ENCODE results near the gene PPP1R2C. TPM values are rescaled to one million over a fixed set of nuclear protein-coding genes. Genes with fewer than 3 reads are reported as not detected.

The PPP1R2C gene
- total RNA-seq, 1 experiment from 2014 or later, result not detected

- H3K27me3 ChIP-seq (replicated peaks; ENCODE audit: insufficient read depth, low read depth, low read length, poor library complexity), result no peaks in the 10 kb centered on the region
- no peak for DNase-seq (ENCODE audit: low spot score)
- POLR2A ChIA-PET (ENCODE audit: low non-redundant PET), result no interaction called here
- CTCF ChIA-PET, result no interaction called here
- no TSS peak for BruUV-seq (replicated peaks)
- no peaks in the 10 kb centered on the region for H3K4me1 ChIP-seq (ENCODE audit: insufficient read depth, low read length, poor library complexity, severe bottlenecking)
- no peak overlapping the region for H3K27ac ChIP-seq (ENCODE audit: low read depth, low read length, poor library complexity, severe bottlenecking)
- H3K9me3 ChIP-seq (ENCODE audit: low read depth, low read length, poor library complexity, severe bottlenecking), result no peaks in the 10 kb centered on the region
- H3K36me3 ChIP-seq (ENCODE audit: insufficient read depth, low read length, poor library complexity, severe bottlenecking), result no peaks in the 10 kb centered on the region
- TF ChIP-seq, protein P1, sequence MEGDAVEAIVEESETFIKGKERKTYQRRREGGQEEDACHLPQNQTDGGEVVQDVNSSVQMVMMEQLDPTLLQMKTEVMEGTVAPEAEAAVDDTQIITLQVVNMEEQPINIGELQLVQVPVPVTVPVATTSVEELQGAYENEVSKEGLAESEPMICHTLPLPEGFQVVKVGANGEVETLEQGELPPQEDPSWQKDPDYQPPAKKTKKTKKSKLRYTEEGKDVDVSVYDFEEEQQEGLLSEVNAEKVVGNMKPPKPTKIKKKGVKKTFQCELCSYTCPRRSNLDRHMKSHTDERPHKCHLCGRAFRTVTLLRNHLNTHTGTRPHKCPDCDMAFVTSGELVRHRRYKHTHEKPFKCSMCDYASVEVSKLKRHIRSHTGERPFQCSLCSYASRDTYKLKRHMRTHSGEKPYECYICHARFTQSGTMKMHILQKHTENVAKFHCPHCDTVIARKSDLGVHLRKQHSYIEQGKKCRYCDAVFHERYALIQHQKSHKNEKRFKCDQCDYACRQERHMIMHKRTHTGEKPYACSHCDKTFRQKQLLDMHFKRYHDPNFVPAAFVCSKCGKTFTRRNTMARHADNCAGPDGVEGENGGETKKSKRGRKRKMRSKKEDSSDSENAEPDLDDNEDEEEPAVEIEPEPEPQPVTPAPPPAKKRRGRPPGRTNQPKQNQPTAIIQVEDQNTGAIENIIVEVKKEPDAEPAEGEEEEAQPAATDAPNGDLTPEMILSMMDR (conservative IDR thresholded peaks at IDR 0.05; ENCODE audit: low read depth, low read length), result no peak
- no peak for TF ChIP-seq EZH2 (IDR thresholded peaks at IDR 0.05; ENCODE audit: borderline replicate concordance, low read depth, low read length, poor library complexity, severe bottlenecking)
- no peak overlapping the region for H3K4me3 ChIP-seq (ENCODE audit: low read depth, low read length, poor library complexity, severe bottlenecking)
- intact Hi-C loops (cut with micrococcal nuclease; ENCODE audit: unreplicated experiment), result no loop called here
Measured at GRCh38 chrX:42776195-42776594, 1.8 kb downstream of the PPP1R2C start.

DNA sequence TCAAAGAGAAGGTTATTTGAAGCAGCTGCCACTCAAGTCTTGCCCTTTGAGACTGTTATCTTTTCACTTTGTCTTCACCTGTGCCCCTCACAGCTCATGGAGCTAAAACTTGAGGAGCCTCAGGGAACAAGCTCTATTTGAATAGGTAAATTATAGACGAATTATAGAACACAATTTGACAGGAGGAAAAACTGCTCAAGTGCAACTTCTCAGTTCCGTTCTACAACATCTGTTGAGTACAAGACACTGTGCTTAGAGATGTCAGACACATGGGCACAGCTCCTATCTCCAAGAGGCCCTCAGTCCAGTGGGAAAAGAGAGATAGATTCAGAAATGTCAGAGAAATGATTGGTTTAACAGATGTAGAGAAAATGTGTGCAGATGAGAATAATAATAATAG lies 5.1 kb downstream of the PPP1R2C start:
- no peak for DNase-seq (ENCODE audit: low spot score)

DNA sequence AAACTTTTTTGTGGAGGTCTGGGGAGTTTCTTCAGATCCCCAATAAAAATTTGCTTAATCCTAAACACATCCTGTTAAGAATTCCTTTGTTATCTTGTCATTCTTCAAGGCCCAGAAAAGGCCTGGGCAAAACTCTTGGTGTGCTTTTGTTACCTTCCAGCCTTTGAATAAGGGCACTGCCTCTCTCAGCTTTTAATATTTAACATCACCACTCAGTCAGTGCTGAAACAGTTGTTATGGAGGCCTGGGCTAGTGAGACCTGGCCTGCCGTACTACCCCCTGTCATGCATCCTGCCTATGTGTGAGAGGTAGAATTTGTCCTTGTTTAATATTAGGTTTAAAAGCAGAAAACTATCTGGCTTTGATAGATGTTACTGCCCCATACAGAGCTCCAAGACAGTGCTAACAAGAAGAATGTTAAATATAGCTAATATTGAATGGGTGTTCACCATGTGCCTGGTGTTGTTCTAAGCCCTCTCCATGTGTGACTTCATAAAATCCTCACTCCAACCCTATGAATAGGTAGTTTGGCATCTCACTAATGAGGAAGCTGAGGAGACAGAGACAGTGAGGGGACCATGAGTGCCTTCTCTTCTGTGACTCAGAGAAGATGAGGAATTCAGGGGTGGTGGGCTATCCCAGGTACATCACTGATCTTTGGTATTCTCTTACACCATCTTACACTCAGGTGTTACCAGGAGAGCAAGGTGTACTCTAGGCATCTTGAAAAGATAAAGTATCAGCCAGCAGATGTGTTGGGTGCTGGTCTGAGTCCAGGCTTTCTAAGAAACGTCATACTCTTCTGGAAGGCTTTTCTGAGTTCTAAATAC lies 6.2 kb downstream of the PPP1R2C start:
- BruUV-seq (replicated peaks), result no TSS peak
- DNase-seq (ENCODE audit: low spot score), result no peak
- ChIA-PET POLR2A (ENCODE audit: low non-redundant PET) (no interaction called here), CTCF (no interaction called here)
- intact Hi-C loops (cut with micrococcal nuclease; ENCODE audit: unreplicated experiment), result no loop called here
- TF ChIP-seq, protein P1 (conservative IDR thresholded peaks at IDR 0.05; ENCODE audit: low read depth, low read length), result no peak
- TF ChIP-seq EZH2 (IDR thresholded peaks at IDR 0.05; ENCODE audit: borderline replicate concordance, low read depth, low read length, poor library complexity, severe bottlenecking), result no peak
- Histone ChIP-seq H3K4me1 (ENCODE audit: insufficient read depth, low read length, poor library complexity, severe bottlenecking) (no peaks in the 10 kb centered on the region), H3K27me3 (replicated peaks; ENCODE audit: insufficient read depth, low read depth, low read length, poor library complexity) (no peaks in the 10 kb centered on the region), H3K27ac (ENCODE audit: low read depth, low read length, poor library complexity, severe bottlenecking) (no peak overlapping the region), H3K9me3 (ENCODE audit: low read depth, low read length, poor library complexity, severe bottlenecking) (no peaks in the 10 kb centered on the region), H3K36me3 (ENCODE audit: insufficient read depth, low read length, poor library complexity, severe bottlenecking) (no peaks in the 10 kb centered on the region), H3K4me3 (ENCODE audit: low read depth, low read length, poor library complexity, severe bottlenecking) (no peak overlapping the region)

More for the DNA sequence above, 5.1 kb downstream of the PPP1R2C start:
- no peaks in the 10 kb centered on the region for H3K9me3 ChIP-seq (ENCODE audit: low read depth, low read length, poor library complexity, severe bottlenecking)
- H3K4me3 ChIP-seq (ENCODE audit: low read depth, low read length, poor library complexity, severe bottlenecking), result no peak overlapping the region
- no peaks in the 10 kb centered on the region for H3K4me1 ChIP-seq (ENCODE audit: insufficient read depth, low read length, poor library complexity, severe bottlenecking)
- no peak for TF ChIP-seq EZH2 (IDR thresholded peaks at IDR 0.05; ENCODE audit: borderline replicate concordance, low read depth, low read length, poor library complexity, severe bottlenecking)
- TF ChIP-seq, protein P1 (conservative IDR thresholded peaks at IDR 0.05; ENCODE audit: low read depth, low read length), result no peak
- H3K27me3 ChIP-seq (replicated peaks; ENCODE audit: insufficient read depth, low read depth, low read length, poor library complexity), result no peaks in the 10 kb centered on the region
- no peak overlapping the region for H3K27ac ChIP-seq (ENCODE audit: low read depth, low read length, poor library complexity, severe bottlenecking)
- CTCF ChIA-PET, result no interaction called here
- intact Hi-C loops (cut with micrococcal nuclease; ENCODE audit: unreplicated experiment), result no loop called here
- H3K36me3 ChIP-seq (ENCODE audit: insufficient read depth, low read length, poor library complexity, severe bottlenecking), result no peaks in the 10 kb centered on the region
- POLR2A ChIA-PET (ENCODE audit: low non-redundant PET), result no interaction called here
- BruUV-seq (replicated peaks), result no TSS peak

All from A673 (cell line).